GM12864 (cell line): ENCODE data around the gene EYS.

Experiments used
- DNase-seq: peaks from one replicate; pipeline ENCODE4 v3.0.0-alpha.2; 2011; ENCODE audit warnings: low read depth
- H3K4me3 ChIP-seq: 2 replicates; pipeline ENCODE4 v1.5.1; 2011; ENCODE audit warnings: mild to moderate bottlenecking, low read depth, low read length, control low read depth
- CTCF ChIP-seq: IDR thresholded peaks from 2 replicates; pipeline ENCODE4 v1.5.1; 2011; ENCODE audit warnings: low read depth, mild to moderate bottlenecking, moderate library complexity, low read length, control low read depth, inconsistent platforms; ENCODE audit errors: missing control alignments

EYS gene

GRCh38 chr6:64445038-64445437, 1262.0 kb downstream of the EYS start:
- no peak for TF ChIP-seq CTCF
- DNase-seq: no peak
- no peak overlapping the region for H3K4me3 ChIP-seq

GRCh38 chr6:64439274-64439673, 1267.8 kb downstream of the EYS start:
- no peak overlapping the region for H3K4me3 ChIP-seq
- no peak for DNase-seq
- no peak for TF ChIP-seq CTCF

- DNase-seq: no peak
- no peak overlapping the region for H3K4me3 ChIP-seq
- TF ChIP-seq CTCF: no peak
Measured at GRCh38 chr6:64437996-64438395, 1269.0 kb downstream of the EYS start.

- DNase-seq: no peak
- TF ChIP-seq CTCF: no peak
- no peak overlapping the region for H3K4me3 ChIP-seq
Measured at GRCh38 chr6:64429926-64430325, 1277.1 kb downstream of the EYS start.

GRCh38 chr6:64428186-64428585, 1278.8 kb downstream of the EYS start:
- H3K4me3 ChIP-seq: no peak overlapping the region
- TF ChIP-seq CTCF: no peak
- no peak for DNase-seq

- H3K4me3 ChIP-seq: no peak overlapping the region
- DNase-seq: no peak
- TF ChIP-seq CTCF: no peak
Measured at GRCh38 chr6:64415926-64416325, 1291.1 kb downstream of the EYS start.

- DNase-seq: no peak
- H3K4me3 ChIP-seq: no peak overlapping the region
- TF ChIP-seq CTCF: no peak
Measured at GRCh38 chr6:64411226-64411625, 1295.8 kb downstream of the EYS start.
